RCC 7860 (cell line): ENCODE results near the gene RNASE2.
"Not testable (repeated sequence)": the region's sequence is repeated elsewhere in the genome, so short reads cannot be mapped to it uniquely, and the experiment has no call there.

ENCODE experiments used
- DNase-seq: peaks from one replicate; pipeline ENCODE4 v3.0.0-alpha.2; 2015; ENCODE audit warnings: low spot score
- FAIRE-seq: peaks from 2 replicates; lab custom pipeline; 2012; peaks lifted over from hg19 to GRCh38; lab: Jason Lieb, UNC

The RNASE2 gene

GRCh38 chr14:20954736-20955537 lies at the start of gene RNASE2:
RNASE2 (plus strand) TSS chr14:20955487; CDS start chr14:20955772, 285 bp downstream.
- not testable (repeated sequence) for FAIRE-seq, DNase-seq

- DNase-seq (no peak), FAIRE-seq (no peak)
These were observed 49.6 kb upstream of the RNASE2 start for GRCh38 chr14:20905676-20906075.

GRCh38 chr14:20907214-20907613 lies 48.1 kb upstream of the RNASE2 start:
- no peak for FAIRE-seq

GRCh38 chr14:20910822-20911221 lies 44.5 kb upstream of the RNASE2 start:
- not testable (repeated sequence) for FAIRE-seq, DNase-seq

More at GRCh38 chr14:20907214-20907613, 48.1 kb upstream of the RNASE2 start:
- no peak for DNase-seq

- DNase-seq, FAIRE-seq: not testable (repeated sequence)
These were observed 36.1 kb upstream of the RNASE2 start for GRCh38 chr14:20919038-20919756.

GRCh38 chr14:20923766-20924297 lies 31.5 kb upstream of the RNASE2 start:
- not testable (repeated sequence) for FAIRE-seq, DNase-seq

GRCh38 chr14:20934148-20934762 lies 21.0 kb upstream of the RNASE2 start:
- FAIRE-seq (no peak), DNase-seq (no peak)

- DNase-seq (no peak), FAIRE-seq (no peak)
These were observed 19.8 kb upstream of the RNASE2 start for GRCh38 chr14:20935303-20935984.

- FAIRE-seq, DNase-seq: not testable (repeated sequence)
These were observed 10.1 kb upstream of the RNASE2 start for GRCh38 chr14:20945146-20945545.

GRCh38 chr14:20946707-20947106 lies 8.6 kb upstream of the RNASE2 start:
- FAIRE-seq, DNase-seq: not testable (repeated sequence)

GRCh38 chr14:20955538-20955873 lies 219 bp downstream of the RNASE2 start:
- FAIRE-seq, DNase-seq: not testable (repeated sequence)

- FAIRE-seq (no peak), DNase-seq (no peak)
These were observed 1.2 kb downstream of the RNASE2 start for GRCh38 chr14:20956376-20956976.

- not testable (repeated sequence) for FAIRE-seq, DNase-seq
These were observed 3.7 kb downstream of the RNASE2 start for GRCh38 chr14:20958946-20959345.

GRCh38 chr14:20969336-20969735 lies 14.0 kb downstream of the RNASE2 start:
- DNase-seq = no peak
- FAIRE-seq = no peak

- DNase-seq = no peak
- FAIRE-seq = no peak
These were observed 15.3 kb downstream of the RNASE2 start for GRCh38 chr14:20970647-20970982.

- no peak for FAIRE-seq
- peak; percentile 57 for DNase-seq
These were observed 15.9 kb downstream of the RNASE2 start for GRCh38 chr14:20970983-20971704.

GRCh38 chr14:20971705-20972021 lies 16.4 kb downstream of the RNASE2 start:
- FAIRE-seq = no peak
- no peak for DNase-seq

GRCh38 chr14:20973501-20973900 lies 18.2 kb downstream of the RNASE2 start:
- FAIRE-seq (no peak), DNase-seq (no peak)

- DNase-seq = no peak
These were observed 21.0 kb downstream of the RNASE2 start for GRCh38 chr14:20976291-20976690.

GRCh38 chr14:20978687-20979086 lies 23.4 kb downstream of the RNASE2 start:
- no peak for DNase-seq
- no peak for FAIRE-seq

More at GRCh38 chr14:20976291-20976690, 21.0 kb downstream of the RNASE2 start:
- FAIRE-seq = no peak
